ENCODE measurements around the gene KRT83.

- TF ChIP-seq, protein P1, sequence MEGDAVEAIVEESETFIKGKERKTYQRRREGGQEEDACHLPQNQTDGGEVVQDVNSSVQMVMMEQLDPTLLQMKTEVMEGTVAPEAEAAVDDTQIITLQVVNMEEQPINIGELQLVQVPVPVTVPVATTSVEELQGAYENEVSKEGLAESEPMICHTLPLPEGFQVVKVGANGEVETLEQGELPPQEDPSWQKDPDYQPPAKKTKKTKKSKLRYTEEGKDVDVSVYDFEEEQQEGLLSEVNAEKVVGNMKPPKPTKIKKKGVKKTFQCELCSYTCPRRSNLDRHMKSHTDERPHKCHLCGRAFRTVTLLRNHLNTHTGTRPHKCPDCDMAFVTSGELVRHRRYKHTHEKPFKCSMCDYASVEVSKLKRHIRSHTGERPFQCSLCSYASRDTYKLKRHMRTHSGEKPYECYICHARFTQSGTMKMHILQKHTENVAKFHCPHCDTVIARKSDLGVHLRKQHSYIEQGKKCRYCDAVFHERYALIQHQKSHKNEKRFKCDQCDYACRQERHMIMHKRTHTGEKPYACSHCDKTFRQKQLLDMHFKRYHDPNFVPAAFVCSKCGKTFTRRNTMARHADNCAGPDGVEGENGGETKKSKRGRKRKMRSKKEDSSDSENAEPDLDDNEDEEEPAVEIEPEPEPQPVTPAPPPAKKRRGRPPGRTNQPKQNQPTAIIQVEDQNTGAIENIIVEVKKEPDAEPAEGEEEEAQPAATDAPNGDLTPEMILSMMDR (IDR thresholded peaks at IDR 0.05; ENCODE audit: insufficient read depth, low read length, poor library complexity, severe bottlenecking): no peak
- TF ChIP-seq EZH2phosphoT487 (conservative IDR thresholded peaks at IDR 0.05; ENCODE audit: low read length): no peak
Measured at GRCh38 chr12:52366738-52367485, 45.7 kb upstream of the KRT83 start, which contains the start of gene KRT85.
